Endothelial cell of umbilical vein (primary cell): ENCODE results near the gene STK32C. TPM values are rescaled to one million over a fixed set of nuclear protein-coding genes. Genes with fewer than 3 reads are reported as not detected.

ENCODE experiments used
- BruUV-seq: library from RNA; stranded (reverse); fragments of 400-500 nt; replicated peaks from 2 replicates; lab custom pipeline; 2021; lab: Mats Ljungman, UMichigan
- CTCF ChIA-PET: fragments of 300-600, 350-600 bp; sonication (Branson Sonifier 250); formaldehyde crosslinking; loops from one replicate; lab custom pipeline; 2021; ENCODE audit warnings: antibody characterized with exemption, inconsistent platforms; lab: Charles Lee
- POLR2A ChIA-PET: fragments of 300-600, 350-600 bp; sonication (Branson Sonifier 250); formaldehyde crosslinking; loops from one replicate; lab custom pipeline; 2021; ENCODE audit warnings: antibody characterized with exemption, inconsistent platforms; lab: Charles Lee
- DNase-seq: peaks from one replicate; pipeline ENCODE4 v3.0.0-alpha.2; 2011; ENCODE audit warnings: low read depth, low spot score
- FAIRE-seq: peaks from 2 replicates; lab custom pipeline; 2011; peaks lifted over from hg19 to GRCh38; lab: Jason Lieb, UNC
- H2AFZ ChIP-seq: 2 replicates; pipeline ENCODE4 v1.6.0; 2012; ENCODE audit warnings: low read depth, low read length, control low read depth, inconsistent platforms
- H3K27ac ChIP-seq: 2 replicates; pipeline ENCODE4 v1.5.1; 2011; ENCODE audit warnings: low read depth, mild to moderate bottlenecking, control low read depth, low read length, moderate library complexity; ENCODE audit not compliant: insufficient read depth
- H3K27me3 ChIP-seq, 2 experiments: 2 replicates each; pipeline versions ENCODE4 v1.6.0 to v1.6.1; 2011; ENCODE audit warnings: low read length in 2 of 2, mixed read lengths in 1 of 2; ENCODE audit not compliant: control insufficient read depth in 2 of 2, insufficient read depth in 2 of 2
- H3K36me3 ChIP-seq, 2 experiments: 2 replicates in 1 of 2; 3 replicates in 1 of 2; pipeline ENCODE4 v1.5.1; 2011; ENCODE audit warnings: low read length in 2 of 2, mild to moderate bottlenecking in 1 of 2, moderate library complexity in 1 of 2; ENCODE audit not compliant: control insufficient read depth in 2 of 2, insufficient read depth in 2 of 2; ENCODE audit errors: extremely low read depth in 1 of 2
- H3K4me1 ChIP-seq: 3 replicates; pipeline ENCODE4 v1.5.1; 2011; ENCODE audit warnings: mild to moderate bottlenecking, low read length; ENCODE audit not compliant: control insufficient read depth, insufficient read depth; ENCODE audit errors: extremely low read depth
- H3K4me2 ChIP-seq: 2 replicates; pipeline ENCODE4 v1.6.1; 2011; ENCODE audit warnings: low read length, control low read depth, mixed read lengths; ENCODE audit not compliant: insufficient read depth
- H3K4me3 ChIP-seq, 3 experiments: fragments of 200-600 bp in 1 of 3; sonication (generic), shearing (Covaris generic) in 1 of 3; replicated peaks in 1 of 3; 2 replicates each; pipeline ENCODE4 v1.5.1; 2011 to 2016; ENCODE audit warnings: control low read depth in 3 of 3, low read length in 3 of 3, mild to moderate bottlenecking in 2 of 3, inconsistent platforms in 1 of 3, low read depth in 1 of 3, moderate library complexity in 1 of 3; ENCODE audit not compliant: insufficient read depth in 1 of 3
- H3K79me2 ChIP-seq: 2 replicates; pipeline ENCODE4 v1.6.0; 2012; ENCODE audit warnings: low read length, inconsistent platforms; ENCODE audit not compliant: control insufficient read depth, insufficient read depth
- H3K9ac ChIP-seq: replicated peaks from 2 replicates; pipeline ENCODE3; 2011; ENCODE audit warnings: low read length, control low read depth; ENCODE audit not compliant: insufficient read depth; ENCODE audit errors: extremely low read depth
- H3K9me1 ChIP-seq: replicated peaks from 3 replicates; pipeline ENCODE4 v1.6.0; 2011; ENCODE audit warnings: mild to moderate bottlenecking, low read length; ENCODE audit not compliant: control insufficient read depth, insufficient read depth; ENCODE audit errors: extremely low read depth
- H3K9me3 ChIP-seq: replicated peaks from 2 replicates; pipeline ENCODE4 v1.5.1; 2012; ENCODE audit warnings: low read length, inconsistent platforms; ENCODE audit not compliant: control insufficient read depth, insufficient read depth
- H4K20me1 ChIP-seq: replicated peaks from 2 replicates; pipeline ENCODE3; 2011; ENCODE audit warnings: mild to moderate bottlenecking, low read length; ENCODE audit not compliant: control insufficient read depth, insufficient read depth; ENCODE audit errors: extremely low read depth
- CTCF ChIP-seq, 2 donors: IDR thresholded peaks; 1 replicate in 1 of 2; 2 replicates in 1 of 2; pipeline ENCODE4 v1.5.1; 2011; ENCODE audit warnings: low read length in 2 of 2, mild to moderate bottlenecking in 2 of 2, moderate library complexity in 2 of 2, control low read depth in 1 of 2, inconsistent platforms in 1 of 2, low read depth in 1 of 2; ENCODE audit not compliant: insufficient read depth in 1 of 2; ENCODE audit errors: extremely low read depth in 1 of 2
- EZH2 ChIP-seq: IDR thresholded peaks from 2 replicates; pipeline ENCODE4 v1.6.1; 2012; ENCODE audit warnings: borderline replicate concordance, low read depth, mild to moderate bottlenecking, moderate library complexity, low read length, inconsistent platforms; ENCODE audit not compliant: severe bottlenecking
- FOS ChIP-seq: IDR thresholded peaks from 2 replicates; pipeline ENCODE4 v1.6.1; 2011; ENCODE audit warnings: mild to moderate bottlenecking, low read length, moderate library complexity, borderline replicate concordance; ENCODE audit not compliant: insufficient read depth
- GATA2 ChIP-seq: IDR thresholded peaks from 2 replicates; pipeline ENCODE4 v1.7.0; 2011; ENCODE audit warnings: low read depth, mild to moderate bottlenecking, moderate library complexity, mixed read lengths, low read length; ENCODE audit not compliant: insufficient read length, insufficient read depth
- JUN ChIP-seq: IDR thresholded peaks from 2 replicates; pipeline ENCODE4 v1.6.1; 2011; ENCODE audit warnings: borderline replicate concordance, low read depth; ENCODE audit not compliant: insufficient read length, insufficient read depth
- MYC ChIP-seq: IDR thresholded peaks from one replicate; pipeline ENCODE4 v1.6.1; 2011; ENCODE audit warnings: mild to moderate bottlenecking, low read depth, low read length
- POLR2A ChIP-seq: IDR thresholded peaks from 2 replicates; pipeline ENCODE4 v1.6.1; 2012; ENCODE audit warnings: low read depth, mild to moderate bottlenecking, control low read depth, low read length
- POLR2AphosphoS5 ChIP-seq: IDR thresholded peaks from 2 replicates; pipeline ENCODE4 v1.6.1; 2012; ENCODE audit warnings: low read depth, mild to moderate bottlenecking, control low read depth, low read length, moderate library complexity; ENCODE audit not compliant: insufficient read depth
- dilution Hi-C: fragments of 300-500 bp; cut with MboI; formaldehyde crosslinking; loops from one replicate; pipeline ENCODE4 v1.15.0; 2019; ENCODE audit warnings: low sequenced_read_pairs; ENCODE audit not compliant: extremely low pct_ligation_motif_present
- intact Hi-C: fragments of 100-400 bp; cut with micrococcal nuclease; formaldehyde crosslinking; loops from one replicate; pipeline ENCODE4 v1.10.0; 2022
- polyA plus RNA-seq, 4 experiments: library from polyadenylated mRNA; depleted of rRNA in 3 of 4; stranded (reverse) in 3 of 4; unstranded in 1 of 4; fragments of >200 nt; gene quantifications; 2 replicates each; pipeline versions ENCODE4 v1.2.1 to v1.2.3, GENCODE V29; 2011 to 2012; ENCODE audit warnings: missing spikeins in 1 of 4
- total RNA-seq: library from RNA; stranded (reverse); gene quantifications from 2 replicates; pipeline ENCODE4 v1.2.3, GENCODE V29; 2021
- TF ChIP-seq, protein P1 (sequence below): IDR thresholded peaks from 2 replicates; pipeline ENCODE4 v1.6.1; 2011; ENCODE audit not compliant: insufficient read depth, insufficient read length

The STK32C gene
- total and polyA plus RNA-seq, 2 donors (not counting 3 experiments of a cell fraction or from before 2014, with no cell fraction given) = 5.4 to 14.1 TPM

DNA sequence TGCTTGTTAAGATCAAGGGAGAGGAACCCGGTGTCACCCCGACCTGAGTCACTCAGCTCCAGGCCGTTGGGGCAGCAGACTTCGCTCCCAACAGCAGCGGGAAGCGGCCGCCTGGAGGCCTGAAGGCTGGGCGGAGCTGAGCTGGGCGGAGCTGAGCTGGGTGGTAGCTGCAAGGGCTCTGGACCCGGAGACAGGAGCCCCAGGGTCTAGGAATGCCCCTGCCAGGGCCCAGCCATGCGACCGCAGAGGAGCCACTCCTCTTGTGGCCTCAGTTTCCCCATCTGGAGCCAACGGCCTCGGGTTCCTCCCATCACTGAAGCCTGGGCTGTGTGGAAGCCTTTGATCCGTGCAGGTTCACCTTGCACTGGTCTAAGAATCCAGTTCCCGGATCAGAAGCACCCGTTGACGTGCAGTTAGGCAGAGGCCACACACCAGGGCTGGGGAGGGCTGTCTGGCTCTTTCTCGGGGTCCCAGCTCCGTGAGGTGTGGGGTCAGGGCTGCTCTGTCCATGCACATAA is 142.9 kb downstream of the STK32C start:
- Histone ChIP-seq H3K9ac (no peak overlapping the region), H3K79me2 (no peaks in the 10 kb centered on the region), H3K4me3 (no peak overlapping the region), H3K4me2 (no peak overlapping the region), H3K27ac (no peak overlapping the region), H3K27me3 (no peaks in the 10 kb centered on the region), H4K20me1 (no peaks in the 10 kb centered on the region), H3K4me1 (no peaks in the 10 kb centered on the region), H2AFZ (no peak overlapping the region), H3K9me1 (no peaks in the 10 kb centered on the region), H3K9me3 (no peaks in the 10 kb centered on the region), H3K36me3 (no peaks in the 10 kb centered on the region)
- CTCF ChIA-PET = no interaction called here
- intact Hi-C loops = no loop called here
- FAIRE-seq (no peak), DNase-seq (no peak)
- TF ChIP-seq, protein P1, sequence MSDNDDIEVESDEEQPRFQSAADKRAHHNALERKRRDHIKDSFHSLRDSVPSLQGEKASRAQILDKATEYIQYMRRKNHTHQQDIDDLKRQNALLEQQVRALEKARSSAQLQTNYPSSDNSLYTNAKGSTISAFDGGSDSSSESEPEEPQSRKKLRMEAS = no peak
- no peak for TF ChIP-seq EZH2
- TF ChIP-seq FOS = no peak
- TF ChIP-seq POLR2AphosphoS5 = no peak
- TF ChIP-seq POLR2A = no peak
- no peak for TF ChIP-seq JUN
- no peak for TF ChIP-seq GATA2
- no peak for TF ChIP-seq CTCF (IDR thresholded peaks at IDR 0.05; ENCODE audit: extremely low read depth in 1 of 2, insufficient read depth in 1 of 2, low read depth in 1 of 2, low read length in 2 of 2)
- no peak for TF ChIP-seq MYC
- POLR2A ChIA-PET = no interaction called here
- no TSS peak for BruUV-seq
- dilution Hi-C loops = no loop called here
